GM18907 (cell line): ENCODE data around the gene HCST.
"Not testable (repeated sequence)": the region's sequence is repeated elsewhere in the genome, so short reads cannot be mapped to it uniquely, and the experiment has no call there.

ENCODE experiments used
- ATAC-seq: cut with Tn5 transposase; IDR thresholded peaks from one replicate; pipeline ENCODE4 v1.9.1; 2021; ENCODE audit warnings: mild to moderate bottlenecking, moderate library complexity; ENCODE audit not compliant: unreplicated experiment

HCST gene

DNA sequence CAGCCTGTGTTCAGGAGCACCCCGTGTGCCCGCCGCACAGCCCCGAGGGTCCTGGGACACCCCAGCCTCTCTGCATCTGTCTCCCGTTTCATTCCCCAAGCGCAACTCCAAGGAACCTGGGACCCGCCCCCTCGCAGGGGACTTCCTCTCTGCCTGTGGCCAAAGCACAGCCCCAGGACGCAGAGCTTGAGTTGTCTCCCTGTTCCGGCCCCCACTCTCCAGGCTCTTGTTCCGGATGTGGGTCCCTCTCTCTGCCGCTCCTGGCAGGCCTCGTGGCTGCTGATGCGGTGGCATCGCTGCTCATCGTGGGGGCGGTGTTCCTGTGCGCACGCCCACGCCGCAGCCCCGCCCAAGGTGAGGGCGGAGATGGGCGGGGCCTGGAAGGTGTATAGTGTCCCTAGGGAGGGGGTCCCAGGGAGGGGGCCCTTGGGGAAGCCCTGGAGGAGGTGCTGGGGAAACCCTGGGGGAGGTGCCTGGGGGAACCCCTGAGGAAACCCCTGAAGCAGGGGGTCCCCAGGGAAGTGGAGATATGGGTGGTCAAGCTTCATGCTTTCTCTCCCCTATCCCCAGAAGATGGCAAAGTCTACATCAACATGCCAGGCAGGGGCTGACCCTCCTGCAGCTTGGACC is 1.3 kb downstream of the HCST start:
- ATAC-seq, result peak; percentile 50

DNA sequence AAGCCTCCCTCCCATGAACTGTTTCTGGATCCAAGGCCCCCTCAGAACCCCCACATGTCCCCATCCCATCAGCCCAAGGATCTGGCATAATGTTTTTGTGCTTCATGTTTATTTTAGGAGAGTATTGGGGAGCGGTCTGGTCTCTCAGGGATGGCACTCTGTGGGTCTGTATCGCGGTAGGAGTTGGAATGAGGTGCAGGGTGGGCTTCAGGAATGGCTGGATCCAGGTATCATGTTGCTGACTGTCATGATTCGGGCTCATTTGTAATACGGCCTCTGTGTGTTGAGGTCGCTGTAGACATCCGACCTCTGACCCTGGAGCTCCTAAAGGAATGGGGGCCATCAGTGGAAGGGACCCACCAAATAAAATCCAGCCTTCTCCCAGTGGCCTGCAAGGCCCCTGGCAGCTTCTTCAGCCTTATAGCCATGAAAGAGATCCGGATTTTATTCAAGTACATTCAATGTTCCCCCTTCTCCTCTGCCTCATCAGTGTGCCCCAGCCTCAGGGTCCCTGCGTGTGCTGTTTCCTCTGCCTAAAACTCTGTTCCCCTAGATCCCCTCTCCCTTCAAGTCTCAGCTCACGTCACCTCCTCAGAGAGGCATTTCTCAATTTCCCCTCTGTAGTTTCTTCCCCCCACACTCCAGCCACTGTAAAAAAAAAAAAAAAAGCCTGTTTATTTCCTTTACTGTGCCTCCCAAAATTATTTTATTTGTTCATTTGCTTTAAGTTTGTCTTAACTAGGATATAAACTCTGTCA is 2.2 kb downstream of the HCST start:
- ATAC-seq, result no peak

DNA sequence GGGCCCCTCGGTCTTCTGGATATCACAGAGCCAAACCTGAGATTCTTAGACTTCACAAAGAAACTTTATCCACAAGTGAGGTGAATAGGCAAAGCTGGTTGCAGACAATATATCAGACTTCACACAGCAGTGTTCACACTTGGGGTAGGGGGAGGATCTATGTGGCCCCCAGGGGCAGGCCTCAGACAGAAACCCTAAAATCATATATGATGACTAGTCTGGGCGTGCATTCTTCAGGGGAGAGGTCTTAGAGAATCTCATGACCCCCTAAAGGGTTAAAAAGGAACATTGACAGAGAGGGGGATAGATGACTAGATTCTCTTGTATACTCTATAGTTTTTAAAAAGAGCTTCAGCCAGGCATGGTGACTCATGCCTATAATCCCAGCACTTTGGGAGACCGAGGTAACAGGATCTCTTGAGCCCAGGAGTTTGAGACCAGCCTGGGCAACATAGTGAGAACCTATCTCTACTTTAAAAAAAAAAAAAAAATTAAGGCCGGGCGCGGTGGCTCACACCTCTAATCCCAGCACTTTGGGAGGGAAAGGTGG is 2.9 kb downstream of the HCST start:
- no peak for ATAC-seq

DNA sequence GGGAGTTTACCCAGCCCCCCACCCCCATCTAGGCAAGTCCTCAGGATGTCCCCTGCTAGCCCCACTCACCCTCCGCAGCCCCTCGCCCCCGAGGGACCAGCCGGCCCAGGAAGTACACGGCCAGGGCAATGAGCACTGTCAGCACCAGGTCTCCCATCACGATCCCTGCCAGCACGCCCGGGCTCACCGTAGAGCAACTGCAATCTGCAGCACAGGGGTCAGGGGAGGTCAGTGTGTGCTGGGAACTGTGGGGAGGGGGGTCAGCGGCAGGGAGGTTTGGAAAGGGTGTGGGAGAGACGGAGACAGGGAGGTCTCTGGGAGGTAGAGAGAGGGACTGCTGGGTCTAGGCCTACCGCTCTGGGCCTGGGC is 5.0 kb downstream of the HCST start:
- ATAC-seq, result no peak

DNA sequence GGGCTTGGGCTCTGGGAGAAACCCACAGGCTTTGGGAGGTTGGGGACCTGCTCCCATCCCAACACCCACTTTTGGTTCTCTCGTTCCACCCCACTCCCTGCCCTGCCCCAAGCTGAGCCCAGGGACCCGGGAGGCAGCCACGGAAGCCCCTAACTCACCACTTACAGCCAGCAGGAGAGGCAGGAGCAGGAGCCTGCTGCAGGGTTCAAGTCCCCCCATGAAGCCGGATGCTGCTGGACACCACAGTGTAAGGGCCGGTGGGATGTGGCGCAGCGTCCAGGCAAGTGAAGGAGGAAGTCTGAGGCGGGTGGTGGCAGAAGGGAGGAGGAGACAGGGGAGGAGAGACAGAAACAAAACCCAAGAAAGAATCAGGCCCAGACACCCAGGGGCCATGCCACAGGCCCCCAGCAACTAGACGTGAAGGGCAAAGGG is 5.7 kb downstream of the HCST start, which contains the start of gene TYROBP:
Gene TYROBP (minus strand): TSS at position 286 of the 432 bp plus-strand sequence. CDS start 67 bp downstream, at position 219.
- no peak for ATAC-seq

DNA sequence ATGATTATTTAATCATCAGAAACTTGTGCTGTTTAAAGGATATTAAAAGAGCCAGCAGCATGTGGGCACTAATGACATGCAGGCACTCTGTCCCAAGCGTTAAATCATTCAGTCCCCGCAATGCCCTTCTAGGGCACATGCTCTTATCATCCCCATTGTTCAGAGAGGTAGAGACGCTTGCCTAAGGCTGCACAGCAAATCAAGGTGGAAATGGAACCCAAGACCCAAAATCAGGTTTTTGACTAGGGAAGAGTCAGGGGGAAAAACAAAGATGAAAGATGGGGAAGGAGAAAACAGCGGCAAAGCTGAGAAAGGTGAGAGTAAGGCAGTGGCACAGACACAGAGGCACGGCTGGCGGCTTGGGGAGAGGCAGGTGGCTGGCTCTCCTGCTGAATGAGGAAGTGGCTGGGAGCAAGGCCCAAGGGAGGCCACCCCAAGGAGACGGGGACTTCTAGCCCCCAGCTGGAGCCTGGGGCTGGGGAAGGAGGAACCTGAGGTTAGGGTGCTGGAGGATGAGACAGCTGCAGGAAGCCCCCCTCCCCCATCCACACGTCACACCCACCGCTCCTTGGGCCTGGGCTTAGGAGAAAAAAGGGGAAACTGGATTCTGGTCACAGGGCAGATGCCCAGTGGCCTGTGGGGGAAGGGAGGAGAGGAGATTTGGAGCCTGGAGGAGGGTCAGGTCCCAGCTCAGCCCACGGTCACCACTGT is 6.8 kb downstream of the HCST start:
- peak; percentile 45 for ATAC-seq

DNA sequence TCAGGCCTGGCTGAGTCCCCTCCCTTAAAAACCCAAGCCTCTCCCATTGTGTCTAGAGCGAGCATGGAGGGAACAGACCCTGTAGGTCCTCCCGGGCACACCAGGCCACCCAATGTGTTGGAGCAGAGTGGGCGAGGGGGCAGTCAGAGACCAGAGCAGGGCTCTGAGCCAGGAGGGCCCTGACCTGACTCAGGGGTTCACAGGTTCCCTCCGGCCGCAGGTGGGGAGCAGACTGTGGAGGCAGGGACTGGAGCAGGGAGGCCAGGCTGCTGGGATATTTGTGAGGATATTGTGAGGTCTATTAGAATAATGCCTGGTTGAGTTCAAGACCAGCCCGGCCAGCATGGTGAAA is 7.3 kb downstream of the HCST start:
- ATAC-seq, result no peak

DNA sequence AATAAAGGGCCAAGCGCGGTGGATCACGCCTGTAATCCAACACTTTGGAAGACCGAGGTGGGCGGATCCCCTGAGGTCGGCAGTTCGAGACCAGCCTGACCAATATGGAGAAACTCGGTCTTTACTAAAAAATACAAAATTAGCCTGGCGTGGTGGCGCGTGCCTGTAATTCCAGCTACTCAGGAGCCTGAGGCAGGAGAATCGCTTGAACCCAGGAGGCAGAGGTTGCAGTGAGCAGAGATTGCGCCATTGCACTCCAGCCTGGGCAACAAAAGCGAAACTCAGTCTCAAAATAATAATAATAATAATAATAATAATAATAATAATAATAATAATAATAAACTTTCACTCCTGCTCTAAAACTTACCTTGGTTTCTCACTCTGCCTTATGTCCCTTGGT is 8.0 kb downstream of the HCST start:
- not testable (repeated sequence) for ATAC-seq

DNA sequence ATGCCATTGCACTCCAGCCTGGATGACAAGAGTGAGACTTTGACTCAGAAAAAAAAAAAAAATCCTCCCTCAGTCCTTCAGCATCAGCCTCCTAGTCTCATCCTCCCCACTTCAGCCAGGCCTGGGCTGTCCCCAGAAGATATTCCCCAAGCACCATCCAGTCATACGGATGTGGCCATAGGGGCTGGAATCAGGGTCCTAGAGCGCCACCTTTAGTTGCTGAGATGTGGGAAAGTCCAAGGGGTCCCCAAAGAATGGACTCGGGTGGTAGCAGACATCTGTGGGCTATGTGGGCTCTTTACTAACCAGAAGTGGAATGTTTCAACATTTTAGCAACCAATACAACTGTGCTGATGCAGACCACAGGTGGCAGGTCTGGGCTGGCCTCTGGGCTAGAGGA is 8.8 kb downstream of the HCST start:
- ATAC-seq, result no peak

DNA sequence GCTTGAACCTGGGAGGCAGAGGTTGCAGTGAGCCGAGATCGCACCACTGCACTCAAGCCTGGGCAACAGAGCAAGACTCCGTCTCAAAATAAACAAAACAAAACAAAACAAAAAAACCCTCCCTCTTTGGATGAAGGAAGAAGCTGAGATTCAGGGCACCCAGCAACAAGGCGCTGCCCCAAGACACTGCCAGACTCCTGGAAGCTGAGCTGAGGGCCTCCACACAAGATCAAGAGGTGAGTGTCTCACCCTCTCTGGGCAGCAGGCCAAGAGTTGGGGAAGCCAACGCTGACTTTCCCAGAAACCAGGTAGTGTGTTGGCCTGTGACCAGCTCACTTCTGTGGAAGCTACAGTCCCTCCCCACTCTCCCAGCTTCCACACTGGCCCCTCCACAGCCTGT is 9.5 kb downstream of the HCST start:
- no peak for ATAC-seq

DNA sequence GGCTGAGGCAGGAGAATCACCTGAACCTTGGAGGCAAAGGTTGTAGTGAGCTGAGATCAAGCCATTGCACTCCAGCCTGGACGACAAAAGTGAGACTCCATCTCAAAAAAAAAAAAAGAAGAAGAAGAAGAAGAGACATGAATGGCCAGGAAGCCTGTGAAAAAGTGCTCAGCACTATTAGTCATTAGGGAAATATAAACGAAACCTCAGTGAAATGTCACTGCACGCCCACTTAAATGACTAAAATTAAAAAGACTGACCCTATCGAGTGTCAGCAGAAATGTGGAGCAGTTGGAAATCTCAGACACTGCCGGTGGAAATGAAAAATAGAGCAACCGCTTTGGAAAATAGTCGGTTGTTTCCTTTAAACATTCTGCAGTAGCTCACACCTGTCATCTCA is 11.3 kb downstream of the HCST start:
- ATAC-seq, result no peak

DNA sequence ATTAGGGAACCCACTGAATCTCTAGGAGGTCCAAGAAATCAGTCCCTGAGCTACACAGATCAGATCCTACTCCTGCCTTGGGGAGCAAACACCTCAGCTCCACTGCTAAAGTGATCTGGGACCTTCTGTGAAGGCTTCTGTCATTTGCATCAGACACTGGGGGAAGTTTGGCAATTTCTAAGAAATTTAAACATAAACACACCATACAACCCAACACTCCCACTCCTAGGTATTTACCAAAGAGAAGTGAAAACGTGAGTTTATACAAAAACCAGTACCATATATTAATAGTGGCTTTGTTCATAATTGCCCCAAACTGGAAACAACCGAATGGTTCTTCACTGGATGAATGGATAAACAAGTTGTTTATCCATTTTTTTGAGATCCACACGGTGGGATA is 13.1 kb downstream of the HCST start:
- ATAC-seq, result no peak

DNA sequence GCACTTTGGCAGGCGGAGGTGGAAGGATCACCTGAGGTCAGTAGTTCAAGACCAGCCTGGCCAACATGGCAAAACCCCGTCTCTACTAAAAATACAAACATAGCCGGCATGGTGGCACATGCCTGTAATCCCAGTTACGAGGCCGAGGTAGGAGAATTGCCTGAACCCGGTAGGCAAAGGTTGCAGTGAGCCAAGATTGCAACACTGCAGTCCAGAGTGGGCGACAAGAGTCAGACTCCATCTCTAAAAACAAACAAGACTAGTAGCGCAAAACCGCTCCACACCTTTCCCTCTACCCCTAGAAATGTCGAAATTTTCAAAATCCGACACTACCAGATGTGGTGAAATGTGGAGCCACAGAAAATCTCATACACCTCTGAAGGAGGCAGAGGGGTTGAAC is 17.0 kb downstream of the HCST start:
- no peak for ATAC-seq

DNA sequence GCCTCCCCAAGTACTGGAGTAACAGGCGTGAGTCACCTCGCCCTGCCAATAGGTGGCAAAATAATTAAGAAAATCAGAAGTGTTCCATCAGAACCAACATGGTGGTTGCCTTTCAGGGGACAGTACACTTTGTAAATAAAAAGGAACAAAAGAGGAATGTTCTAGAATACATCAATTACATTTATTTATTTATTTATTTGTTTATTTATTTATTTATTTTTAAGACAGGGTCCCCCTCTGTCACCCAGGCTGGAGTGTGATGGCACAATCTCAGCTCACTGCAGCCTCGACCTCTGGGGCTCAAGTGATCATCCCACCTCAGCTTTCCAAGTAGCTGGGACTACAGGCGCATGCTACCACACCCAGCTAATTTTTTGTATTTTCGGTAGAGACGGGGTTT is 18.7 kb downstream of the HCST start:
- no peak for ATAC-seq

DNA sequence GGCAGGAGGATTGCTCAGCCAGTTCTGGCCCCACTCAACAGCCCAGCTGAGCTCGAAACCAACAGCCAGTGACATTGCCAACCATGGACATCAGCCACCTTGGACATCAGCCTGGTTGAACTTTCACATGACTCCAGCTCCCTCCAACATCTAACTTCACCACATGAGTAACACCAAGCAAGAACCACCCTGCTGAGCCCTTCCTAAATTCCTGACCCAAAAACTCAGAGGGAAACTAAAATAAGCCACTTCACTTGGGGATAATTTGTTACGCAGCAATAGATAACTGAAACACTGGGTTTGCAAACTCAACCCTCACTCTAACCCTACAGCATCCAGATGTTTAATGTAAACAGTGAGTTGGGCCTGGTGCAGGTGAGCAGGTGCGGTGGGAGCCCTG is 23.2 kb downstream of the HCST start:
- ATAC-seq, result no peak

DNA sequence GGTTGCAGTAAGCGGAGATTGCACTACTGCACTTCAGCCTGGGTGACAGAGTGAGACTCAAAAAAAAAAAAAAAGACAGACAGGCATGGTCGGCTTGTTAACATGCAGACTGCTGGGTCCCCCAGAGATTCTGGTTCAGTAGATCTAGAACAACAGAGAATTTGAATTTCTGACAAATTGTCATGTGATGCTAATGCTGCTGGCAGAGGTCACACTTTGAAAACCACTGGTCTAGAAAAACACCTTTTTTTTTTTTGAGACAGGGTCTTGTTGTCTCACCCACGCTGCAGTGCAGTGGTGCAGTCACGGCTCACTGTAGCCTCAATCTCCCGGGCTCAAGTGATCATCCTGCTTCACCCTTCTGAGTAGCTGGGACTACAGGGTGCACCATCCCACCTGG is 26.2 kb downstream of the HCST start:
- no peak for ATAC-seq

DNA sequence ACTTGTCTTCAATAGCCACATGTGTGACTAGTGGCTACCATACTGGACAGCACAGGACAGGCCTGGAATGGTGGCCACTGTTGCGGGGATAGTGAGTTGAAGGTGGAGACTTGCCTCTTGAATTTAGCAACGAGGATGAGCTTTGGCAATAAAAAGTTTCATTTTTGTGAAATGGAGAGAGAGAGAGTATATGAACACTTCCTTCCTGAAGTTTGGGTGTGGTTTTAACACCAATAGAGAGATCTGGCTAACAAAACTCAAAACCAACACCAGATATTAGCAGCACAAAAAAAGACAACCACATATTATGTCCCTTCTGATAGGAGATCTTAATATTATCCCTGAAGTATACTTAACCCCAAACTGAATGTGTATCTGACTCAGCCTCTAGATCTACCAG is 27.5 kb downstream of the HCST start:
- ATAC-seq, result no peak

DNA sequence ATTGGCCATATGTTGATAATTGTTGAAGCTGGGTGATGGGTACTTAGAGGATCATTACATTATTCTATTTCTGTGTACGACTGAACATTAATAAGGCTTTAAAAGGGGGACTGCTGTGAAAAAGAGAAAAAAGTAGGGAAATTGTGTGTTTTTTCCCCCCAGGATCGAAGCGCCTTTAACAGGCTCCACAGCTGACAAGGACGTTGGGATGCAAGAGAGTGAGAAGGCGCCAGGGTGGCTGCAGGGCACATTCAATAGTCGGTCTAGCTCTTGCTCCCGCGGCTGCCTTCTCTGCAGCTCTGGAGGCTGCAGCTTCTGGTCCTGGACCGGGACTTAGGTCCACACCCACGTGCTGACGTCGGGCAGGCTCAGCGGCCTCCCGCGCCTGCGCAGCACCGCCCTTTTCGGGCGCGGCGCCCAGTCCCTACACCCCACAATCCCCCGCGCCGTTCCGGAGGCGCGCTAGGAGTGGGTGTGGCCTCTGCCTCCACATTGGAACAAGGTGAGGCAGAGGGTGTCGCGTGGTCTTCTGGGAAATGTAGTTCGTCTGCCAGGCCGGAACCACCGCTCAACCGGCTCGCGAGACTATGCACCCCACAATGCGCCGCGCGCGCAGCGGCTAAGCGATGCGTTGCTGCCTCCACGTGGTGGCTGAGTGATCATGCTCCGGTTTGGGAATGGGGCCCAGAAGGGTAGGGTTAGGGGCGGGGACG is 29.0 kb downstream of the HCST start:
- ATAC-seq, result peak; percentile 95

DNA sequence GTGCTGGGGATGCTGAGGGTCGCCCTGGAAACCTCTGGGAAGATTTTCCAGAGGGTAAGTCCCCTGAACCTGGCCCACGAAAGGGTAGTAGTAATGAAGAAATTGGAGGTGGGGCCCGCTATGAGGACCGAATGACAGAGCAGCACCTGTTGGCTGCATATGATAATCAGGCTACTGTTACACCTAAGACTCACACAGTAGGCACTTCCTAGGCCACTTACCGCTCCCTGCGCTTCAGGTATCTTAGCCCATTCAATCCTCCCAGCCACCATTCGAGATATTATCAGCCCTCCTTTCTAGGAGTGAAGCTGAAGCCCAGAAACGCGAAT is 29.5 kb downstream of the HCST start:
- no peak for ATAC-seq

DNA sequence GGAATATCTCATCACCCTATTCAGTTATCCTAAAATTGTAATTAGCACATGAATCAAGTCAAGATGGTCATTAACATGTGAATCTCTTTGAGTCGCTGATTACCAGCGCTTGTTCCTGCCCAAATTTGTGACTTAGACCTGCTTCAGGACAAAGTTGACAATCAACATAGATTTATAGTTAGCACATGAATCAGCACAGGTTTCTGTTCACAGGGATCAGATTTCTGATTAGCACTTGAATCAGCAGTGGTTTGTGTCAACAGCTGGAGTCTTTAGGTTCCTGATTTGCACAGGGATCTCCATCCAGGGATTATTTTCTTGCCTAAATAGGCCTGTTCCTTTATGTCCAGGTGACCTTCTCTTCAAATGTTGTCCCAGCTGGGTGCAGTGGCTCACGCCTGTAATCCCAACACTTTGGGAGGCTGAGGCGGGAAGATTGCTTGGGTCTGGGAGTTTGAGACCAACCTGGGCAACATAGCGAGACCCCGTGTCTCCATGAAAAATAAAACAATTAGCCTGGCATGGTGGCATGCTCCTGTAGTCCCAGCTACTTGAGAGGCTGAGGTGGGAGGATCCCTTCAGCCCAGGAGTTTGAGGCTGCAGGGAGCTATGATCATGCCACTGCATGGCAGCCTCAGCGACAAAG is 30.1 kb downstream of the HCST start:
- ATAC-seq, result no peak
